Activated CD8-positive, alpha-beta T cell treated with anti-CD3 and anti-CD28 coated beads for 36 hours (primary cell): Measurements from ENCODE around the gene ZBTB2. TPM values are rescaled to one million over a fixed set of nuclear protein-coding genes. Genes with fewer than 3 reads are reported as not detected.
"Not testable (repeated sequence)": the region's sequence is repeated elsewhere in the genome, so short reads cannot be mapped to it uniquely, and the experiment has no call there.

Experiments
- ATAC-seq: fragments of 200-7000 bp; cut with Tn5 transposase; one replicate; pipeline ENCODE4 v1.10.0; 2021; ENCODE audit warnings: mild to moderate bottlenecking, moderate library complexity
- CTCF ChIA-PET: fragments of 350-600 bp; sonication (Branson Sonifier 250); formaldehyde crosslinking; loops from one replicate; lab custom pipeline; 2021; ENCODE audit warnings: antibody characterized with exemption; lab: Charles Lee
- POLR2A ChIA-PET: fragments of 350-600 bp; sonication (Branson Sonifier 250); formaldehyde crosslinking; loops from one replicate; lab custom pipeline; 2021; ENCODE audit warnings: antibody characterized with exemption; lab: Charles Lee
- DNase-seq: peaks from one replicate; pipeline ENCODE4 v3.0.0-alpha.2; 2020
- H3K27ac Mint-ChIP-seq: one replicate; pipeline ENCODE4 v1.8.0; 2021; ENCODE audit warnings: mild to moderate bottlenecking, mixed read lengths
- H3K27me3 Mint-ChIP-seq: one replicate; pipeline ENCODE4 v1.8.0; 2021; ENCODE audit warnings: mixed read lengths
- H3K36me3 Mint-ChIP-seq: one replicate; pipeline ENCODE4 v1.8.0; 2021; ENCODE audit warnings: low read depth, mixed read lengths
- H3K4me1 Mint-ChIP-seq: one replicate; pipeline ENCODE4 v1.8.0; 2021; ENCODE audit warnings: low read depth, mixed read lengths
- H3K4me3 Mint-ChIP-seq: one replicate; pipeline ENCODE4 v1.8.0; 2021; ENCODE audit warnings: mild to moderate bottlenecking, moderate library complexity, mixed read lengths
- H3K9me3 Mint-ChIP-seq: one replicate; pipeline ENCODE4 v1.8.0; 2021; ENCODE audit warnings: mixed read lengths
- CTCF ChIP-seq: fragments of 200-600 bp; IDR thresholded peaks from one replicate; pipeline ENCODE4 v1.8.0; 2022; ENCODE audit warnings: antibody characterized with exemption, mild to moderate bottlenecking
- intact Hi-C: fragments of 100-400 bp; cut with micrococcal nuclease; formaldehyde crosslinking; loops from one replicate; pipeline ENCODE4 v1.10.0; 2022
- total RNA-seq, 2 experiments: library from RNA; stranded (reverse); gene quantifications; one replicate each; pipeline ENCODE4 v1.2.3, GENCODE V29; 2021

The ZBTB2 gene
- total RNA-seq, 2 experiments from 2014 or later: 16.5 to 16.7 TPM

DNA sequence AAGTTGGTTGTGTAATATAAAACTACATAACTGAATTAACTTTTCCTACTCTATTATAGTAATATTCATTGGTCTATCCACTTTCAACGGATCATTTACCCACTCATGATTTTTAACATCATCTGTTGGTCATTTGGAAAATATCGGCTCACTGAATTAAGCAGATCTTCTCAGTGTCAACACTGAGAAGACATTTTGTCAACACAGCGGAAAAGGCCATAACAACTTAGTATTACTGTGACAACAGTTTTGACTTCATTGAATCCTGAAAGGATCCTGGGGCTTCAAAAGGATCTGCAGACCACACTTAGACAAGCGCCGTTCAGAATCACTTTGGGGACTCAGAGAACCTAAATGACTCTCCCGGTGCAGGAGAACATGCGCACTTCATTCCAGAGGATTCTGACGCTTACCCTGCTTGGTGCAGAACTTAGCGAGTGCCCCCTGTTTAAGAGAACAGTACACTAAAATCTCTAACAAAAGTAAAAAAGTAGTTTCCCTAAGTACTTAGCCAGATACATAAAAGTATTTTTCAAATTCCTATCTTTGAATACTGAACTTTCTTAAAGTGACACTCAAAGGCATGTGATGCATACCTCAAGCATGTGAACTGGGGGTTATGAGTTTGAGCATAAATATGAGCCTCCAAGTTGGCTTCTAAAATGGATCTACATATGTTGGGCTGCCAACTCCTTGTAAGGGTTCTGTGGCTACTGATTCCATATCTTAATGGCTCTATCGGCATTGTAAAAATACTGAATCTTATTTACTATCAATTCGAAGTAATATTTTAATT, 4.0 kb downstream of the ZBTB2 start:
- Mint-ChIP-seq H3K4me3 (no peak overlapping the region), H3K36me3 (peaks cover 32% of the 10 kb centered on the region), H3K27ac (peak overlapping the region; percentile 72), H3K9me3 (no peaks in the 10 kb centered on the region), H3K27me3 (no peaks in the 10 kb centered on the region), H3K4me1 (peaks cover 41% of the 10 kb centered on the region)
- no peak for DNase-seq
- intact Hi-C loops: no loop called here
- ChIA-PET CTCF (interaction anchor here (1.2 kb wide), 1 partner anchor 18 kb away, joined by 6 read pairs; no protein-coding TSS in a partner anchor), POLR2A (interaction anchor here (1.2 to 7.6 kb wide), 2 partner anchors 12 to 19 kb away, joined by 3 to 81 read pairs; no protein-coding TSS in a partner anchor)
- ATAC-seq: no peak
- no peak for TF ChIP-seq CTCF

- Mint-ChIP-seq H3K4me3 (peak overlapping the region; percentile 4), H3K27ac (peak overlapping the region; percentile 71), H3K4me1 (peaks cover 52% of the 10 kb centered on the region), H3K9me3 (no peaks in the 10 kb centered on the region), H3K36me3 (peaks cover 34% of the 10 kb centered on the region), H3K27me3 (no peaks in the 10 kb centered on the region)
- intact Hi-C loops: no loop called here
- no peak for TF ChIP-seq CTCF
- ATAC-seq (no peak), DNase-seq (peak; percentile 21)
- POLR2A ChIA-PET: interaction anchor here (7.6 kb wide), 1 partner anchor 10 kb away, joined by 81 read pairs; no protein-coding TSS in a partner anchor
- CTCF ChIA-PET: interaction anchor here (0.6 to 1.6 kb wide), 3 partner anchors 11 to 21 kb away, joined by 3 to 7 read pairs (median 4); no protein-coding TSS in a partner anchor
These were observed 6.2 kb downstream of the ZBTB2 start for GRCh38 chr6:151385177-151385576.

GRCh38 chr6:151384151-151384550, 7.2 kb downstream of the ZBTB2 start:
- Mint-ChIP-seq H3K4me1 (peaks cover 58% of the 10 kb centered on the region), H3K27ac (peak overlapping the region; percentile 71), H3K9me3 (no peaks in the 10 kb centered on the region), H3K36me3 (peaks cover 35% of the 10 kb centered on the region), H3K27me3 (no peaks in the 10 kb centered on the region), H3K4me3 (no peak overlapping the region)
- ChIA-PET CTCF (interaction anchor here (1.4 kb wide), 1 partner anchor 21 kb away, joined by 4 read pairs; no protein-coding TSS in a partner anchor), POLR2A (interaction anchor here (1.1 to 1.5 kb wide), 2 partner anchors 11 to 68 kb away, joined by 3 to 4 read pairs; partner anchors contain the start of gene RMND1)
- intact Hi-C loops: no loop called here
- TF ChIP-seq CTCF: no peak
- no peak for ATAC-seq
- DNase-seq: no peak

DNA sequence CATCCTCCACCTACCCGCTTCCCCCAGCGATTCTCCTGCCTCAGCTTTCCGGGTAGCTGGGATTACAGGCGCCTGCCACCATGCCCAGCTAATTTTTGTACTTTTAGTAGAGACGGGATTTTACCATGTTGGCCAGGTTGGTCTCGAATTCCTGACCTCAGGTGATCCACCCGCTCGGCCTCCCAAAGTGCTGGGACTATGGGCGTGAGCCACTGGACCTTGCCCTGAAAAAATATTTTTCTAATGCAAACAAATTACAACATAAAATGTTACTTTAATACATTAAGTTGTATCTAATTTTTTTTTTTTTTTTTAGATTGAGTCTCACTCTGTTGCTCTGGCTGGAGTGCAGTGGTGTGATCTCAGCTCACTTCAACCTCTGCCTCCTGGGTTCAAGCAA, 8.7 kb downstream of the ZBTB2 start:
- H3K4me1 Mint-ChIP-seq: peaks cover 61% of the 10 kb centered on the region
- ChIA-PET CTCF (interaction anchor here (1.0 kb wide), 1 partner anchor 24 kb away, joined by 3 read pairs; no protein-coding TSS in a partner anchor), POLR2A (interaction anchor here (1.2 to 1.9 kb wide), 3 partner anchors 10 to 70 kb away, joined by 3 to 6 read pairs (median 4); partner anchors contain the start of gene RMND1)
- DNase-seq, H3K27ac Mint-ChIP-seq, H3K9me3 Mint-ChIP-seq, H3K4me3 Mint-ChIP-seq, H3K27me3 Mint-ChIP-seq, intact Hi-C loops, ATAC-seq: not testable (repeated sequence)
- H3K36me3 Mint-ChIP-seq: peaks cover 29% of the 10 kb centered on the region

DNA sequence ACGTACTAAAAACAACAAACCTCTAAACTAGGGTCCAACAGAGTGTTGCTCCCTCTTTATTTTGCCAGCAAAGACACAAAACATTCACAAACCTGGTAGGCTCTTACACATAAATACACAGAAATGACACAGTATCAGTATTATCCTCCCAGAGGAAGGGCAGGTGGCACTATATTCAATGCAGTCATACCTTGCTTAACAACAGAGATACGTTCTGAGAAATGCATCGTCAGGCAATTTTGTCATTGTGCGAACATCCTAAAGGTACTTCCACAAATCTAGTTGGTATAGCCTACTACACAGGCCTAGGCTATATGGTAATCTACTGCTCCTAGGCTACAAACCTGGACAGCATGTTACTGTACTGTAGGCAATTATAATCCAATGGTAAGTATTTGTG, 9.6 kb downstream of the ZBTB2 start:
- H3K36me3 Mint-ChIP-seq: peaks cover 23% of the 10 kb centered on the region
- H3K27ac Mint-ChIP-seq: peak overlapping the region; percentile 76
- no peaks in the 10 kb centered on the region for H3K27me3 Mint-ChIP-seq
- H3K4me1 Mint-ChIP-seq: peaks cover 59% of the 10 kb centered on the region
- H3K4me3 Mint-ChIP-seq: no peak overlapping the region
- CTCF ChIA-PET: no interaction called here
- ATAC-seq (no peak), DNase-seq (no peak)
- intact Hi-C loops: no loop called here
- no peak for TF ChIP-seq CTCF
- POLR2A ChIA-PET: interaction anchor here (1.2 to 1.9 kb wide), 2 partner anchors 10 to 14 kb away, joined by 4 to 6 read pairs; no protein-coding TSS in a partner anchor
- no peaks in the 10 kb centered on the region for H3K9me3 Mint-ChIP-seq
